Measurements from ENCODE around the gene NTRK2. TPM values are rescaled to one million over a fixed set of nuclear protein-coding genes. Genes with fewer than 3 reads are reported as not detected.

Gene NTRK2
- total RNA-seq, 4 donors from 2014 or later, result 2.9 to 15.9 (median 8.4) TPM

DNA sequence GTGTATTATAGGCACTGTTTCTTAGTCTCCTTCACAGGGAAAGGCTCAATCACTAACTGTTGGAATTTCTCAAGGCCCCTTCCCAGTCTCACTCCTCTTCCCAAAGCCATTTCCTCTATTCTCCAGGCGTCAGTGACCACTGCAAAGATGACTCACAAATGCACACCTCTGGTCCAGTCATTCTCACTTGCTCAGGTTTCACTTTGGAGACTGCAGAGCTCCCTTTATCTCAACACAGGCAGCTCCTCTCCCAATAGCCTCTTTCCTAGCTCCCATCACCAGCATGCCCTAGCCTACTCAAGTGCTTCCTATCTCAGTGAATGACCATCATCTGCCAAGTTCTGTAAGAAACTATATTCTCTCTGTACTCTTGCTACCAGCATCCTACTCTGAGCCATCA is 323.6 kb downstream of the NTRK2 start:
- Histone ChIP-seq H3K4me1 (peaks cover 0 to 16% (median 0%) of the 10 kb centered on the region in 3 donors), H3K27ac (no peak overlapping the region), H3K9me3 (no peaks in the 10 kb centered on the region), H3K4me3 (no peak overlapping the region), H3K27me3 (no peaks in the 10 kb centered on the region), H3K36me3 (no peaks in the 10 kb centered on the region)
- intact Hi-C loops (cut with DNase I), result no loop called here
- WGBS, 2 donors, result 50 to 58% methylated on average over 1 of the region's 1 CpG
- no peak for DNase-seq
- no peak for TF ChIP-seq POLR2A (IDR thresholded peaks at IDR 0.05)
- TF ChIP-seq, protein P1, sequence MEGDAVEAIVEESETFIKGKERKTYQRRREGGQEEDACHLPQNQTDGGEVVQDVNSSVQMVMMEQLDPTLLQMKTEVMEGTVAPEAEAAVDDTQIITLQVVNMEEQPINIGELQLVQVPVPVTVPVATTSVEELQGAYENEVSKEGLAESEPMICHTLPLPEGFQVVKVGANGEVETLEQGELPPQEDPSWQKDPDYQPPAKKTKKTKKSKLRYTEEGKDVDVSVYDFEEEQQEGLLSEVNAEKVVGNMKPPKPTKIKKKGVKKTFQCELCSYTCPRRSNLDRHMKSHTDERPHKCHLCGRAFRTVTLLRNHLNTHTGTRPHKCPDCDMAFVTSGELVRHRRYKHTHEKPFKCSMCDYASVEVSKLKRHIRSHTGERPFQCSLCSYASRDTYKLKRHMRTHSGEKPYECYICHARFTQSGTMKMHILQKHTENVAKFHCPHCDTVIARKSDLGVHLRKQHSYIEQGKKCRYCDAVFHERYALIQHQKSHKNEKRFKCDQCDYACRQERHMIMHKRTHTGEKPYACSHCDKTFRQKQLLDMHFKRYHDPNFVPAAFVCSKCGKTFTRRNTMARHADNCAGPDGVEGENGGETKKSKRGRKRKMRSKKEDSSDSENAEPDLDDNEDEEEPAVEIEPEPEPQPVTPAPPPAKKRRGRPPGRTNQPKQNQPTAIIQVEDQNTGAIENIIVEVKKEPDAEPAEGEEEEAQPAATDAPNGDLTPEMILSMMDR (IDR thresholded peaks at IDR 0.05), result no peak

DNA sequence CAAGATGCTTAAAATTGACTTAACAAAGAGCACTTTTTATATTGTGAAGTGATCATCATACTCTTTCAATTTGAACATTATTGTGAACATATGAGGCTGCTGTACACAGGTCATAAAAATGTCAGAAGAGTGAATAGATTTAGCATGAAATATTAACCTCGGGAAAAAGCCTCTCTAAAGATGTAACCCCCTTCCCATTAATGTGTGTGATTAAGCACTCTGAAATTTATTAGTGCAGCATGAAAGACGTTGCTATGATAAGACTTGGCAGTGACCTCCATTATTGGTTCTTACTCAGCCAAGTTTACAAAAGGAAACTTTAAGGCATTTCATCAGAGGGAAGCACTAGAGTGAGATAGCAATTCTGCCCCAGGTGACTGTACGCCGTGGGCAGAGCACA is 326.5 kb downstream of the NTRK2 start:
- Histone ChIP-seq H3K27me3 (no peaks in the 10 kb centered on the region), H3K4me1 (peaks cover 0 to 16% (median 0%) of the 10 kb centered on the region in 3 donors), H3K27ac (no peak overlapping the region), H3K9me3 (peaks cover 0 to 5% (median 5%) of the 10 kb centered on the region in 3 donors), H3K36me3 (no peaks in the 10 kb centered on the region), H3K4me3 (no peak overlapping the region)
- TF ChIP-seq, protein P1 (IDR thresholded peaks at IDR 0.05), result no peak
- no peak for TF ChIP-seq POLR2A (IDR thresholded peaks at IDR 0.05)
- WGBS, 2 donors, result 15 to 45% methylated on average over 4 of the region's 4 CpGs
- DNase-seq, result no peak
- intact Hi-C loops (cut with DNase I), result no loop called here

DNA sequence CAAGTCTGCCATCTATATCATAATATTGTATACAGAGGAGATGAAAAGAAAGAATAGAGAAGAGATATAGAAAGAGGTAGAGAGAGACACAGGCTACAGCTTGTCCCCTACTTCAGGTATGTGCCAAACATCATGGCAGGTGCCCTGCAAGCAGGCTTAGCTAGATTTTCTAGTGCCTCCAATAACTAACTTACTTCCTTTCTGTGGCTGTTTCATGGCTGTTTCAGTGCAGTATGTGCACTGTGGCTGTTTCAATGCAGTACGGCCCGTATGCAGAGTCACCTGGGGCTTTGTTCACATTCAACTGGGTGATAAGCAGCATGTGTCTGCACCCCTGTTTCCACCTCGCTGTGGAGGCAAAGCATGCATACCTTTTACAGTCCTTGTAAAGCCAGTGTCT is 327.2 kb downstream of the NTRK2 start:
- H3K27me3 ChIP-seq, result no peaks in the 10 kb centered on the region
- H3K4me1 ChIP-seq, result peaks cover 0 to 10% (median 0%) of the 10 kb centered on the region in 3 donors
- no peak for DNase-seq
- H3K4me3 ChIP-seq, result no peak overlapping the region
- intact Hi-C loops (cut with DNase I), result no loop called here
- WGBS, 2 donors, result 71 to 85% methylated on average over 3 of the region's 3 CpGs
- peaks cover 0 to 11% (median 7%) of the 10 kb centered on the region in 3 donors for H3K9me3 ChIP-seq
- TF ChIP-seq POLR2A (IDR thresholded peaks at IDR 0.05), result no peak
- TF ChIP-seq, protein P1 (IDR thresholded peaks at IDR 0.05), result no peak
- H3K36me3 ChIP-seq, result no peaks in the 10 kb centered on the region
- H3K27ac ChIP-seq, result no peak overlapping the region

DNA sequence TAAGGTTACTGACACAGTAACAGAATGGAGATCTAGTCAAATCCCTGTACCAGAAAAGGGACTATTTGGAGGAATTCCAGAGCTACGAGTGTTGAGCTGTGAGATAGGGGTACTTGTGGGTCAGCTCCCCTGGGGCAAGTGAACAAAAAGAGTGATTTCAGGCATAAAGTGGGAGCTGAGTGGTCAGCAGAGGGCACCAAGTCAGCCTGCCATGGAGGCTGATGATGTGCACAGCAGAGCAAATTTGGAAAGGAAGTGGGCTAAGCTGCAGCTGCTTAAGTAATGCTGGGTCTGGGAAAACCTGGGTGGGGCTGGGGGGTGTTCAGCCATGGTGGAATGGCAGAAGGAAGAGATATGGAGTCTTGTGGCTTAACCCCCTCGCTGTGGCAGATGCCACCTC is 327.9 kb downstream of the NTRK2 start:
- no peaks in the 10 kb centered on the region for H3K36me3 ChIP-seq
- no peak overlapping the region for H3K27ac ChIP-seq
- 51 to 58% methylated on average over 1 to 2 of the region's 2 CpGs for WGBS, 2 donors
- intact Hi-C loops (cut with DNase I), result no loop called here
- peaks cover 0 to 10% (median 0%) of the 10 kb centered on the region in 3 donors for H3K4me1 ChIP-seq
- no peak for DNase-seq
- H3K4me3 ChIP-seq, result no peak overlapping the region
- H3K9me3 ChIP-seq, result peaks cover 0 to 11% (median 7%) of the 10 kb centered on the region in 3 donors
- TF ChIP-seq, protein P1 (IDR thresholded peaks at IDR 0.05), result no peak
- TF ChIP-seq POLR2A (IDR thresholded peaks at IDR 0.05), result no peak
- no peaks in the 10 kb centered on the region for H3K27me3 ChIP-seq

DNA sequence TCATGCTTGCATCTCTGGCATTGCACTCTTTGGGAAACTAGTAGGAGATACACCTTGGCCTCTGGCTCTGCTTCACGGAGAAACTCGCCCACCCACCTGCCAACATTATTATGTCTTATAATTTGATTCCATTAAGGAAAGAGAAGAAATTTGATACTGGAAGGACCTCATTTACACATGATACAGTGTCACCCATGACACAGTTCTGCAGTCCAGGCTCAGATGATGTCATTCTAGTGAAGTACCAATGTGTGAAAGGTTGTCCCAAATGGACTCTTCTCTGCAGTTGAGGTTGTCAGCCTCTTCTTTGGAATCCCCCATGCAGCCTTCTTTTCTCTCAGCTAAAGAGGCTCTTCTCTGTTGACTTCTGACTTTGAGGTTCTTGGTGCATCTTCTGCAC is 329.1 kb downstream of the NTRK2 start:
- TF ChIP-seq, protein P1 (IDR thresholded peaks at IDR 0.05), result no peak
- TF ChIP-seq POLR2A (IDR thresholded peaks at IDR 0.05), result no peak
- 50 to 75% methylated on average over 2 of the region's 2 CpGs for WGBS, 2 donors
- no peaks in the 10 kb centered on the region for H3K36me3 ChIP-seq

More for the DNA sequence above, 329.1 kb downstream of the NTRK2 start:
- Histone ChIP-seq H3K27ac (no peak overlapping the region), H3K4me1 (peaks cover 0 to 10% (median 0%) of the 10 kb centered on the region in 3 donors), H3K9me3 (peaks cover 0 to 11% (median 7%) of the 10 kb centered on the region in 3 donors), H3K4me3 (no peak overlapping the region), H3K27me3 (no peaks in the 10 kb centered on the region)
- DNase-seq, result no peak
- intact Hi-C loops (cut with DNase I), result no loop called here
